MM.1S (cell line): ENCODE data around the gene NDNF.

Experiments
- CTCF ChIP-seq: fragments of 300-600 bp; sonication (generic); IDR thresholded peaks from 2 replicates; pipeline ENCODE4 v1.5.1; 2016; ENCODE audit warnings: antibody characterized with exemption, low read length, mixed read lengths
- EZH2 ChIP-seq: fragments of 300-600 bp; sonication (generic); optimal IDR thresholded peaks from 2 replicates; pipeline ENCODE3; 2017; ENCODE audit warnings: low read depth, mild to moderate bottlenecking, antibody characterized with exemption, low read length, mixed read lengths

- TF ChIP-seq CTCF (no peak), EZH2 (no peak)
These were observed 27.9 kb upstream of the NDNF start for GRCh38 chr4:121100093-121100775.
